LoVo (cell line): ENCODE measurements around the gene BPIFB2.

Experiments used
- DNase-seq: peaks from one replicate; pipeline ENCODE4 v3.0.0-alpha.2; 2016; ENCODE audit warnings: low spot score

Gene BPIFB2

GRCh38 chr20:33022694-33023438 is 15.4 kb downstream of the BPIFB2 start:
- DNase-seq = no peak

- DNase-seq = no peak
Observed at GRCh38 chr20:33023439-33024242, 16.1 kb downstream of the BPIFB2 start.

GRCh38 chr20:33024243-33024560 is 16.7 kb downstream of the BPIFB2 start:
- no peak for DNase-seq

- DNase-seq = no peak
Observed at GRCh38 chr20:33024609-33025317, 17.3 kb downstream of the BPIFB2 start.

- no peak for DNase-seq
Observed at GRCh38 chr20:33025318-33025876, 17.9 kb downstream of the BPIFB2 start.

- no peak for DNase-seq
Observed at GRCh38 chr20:33026072-33026778, 18.7 kb downstream of the BPIFB2 start.

GRCh38 chr20:33026779-33027759 is 19.6 kb downstream of the BPIFB2 start:
- no peak for DNase-seq

GRCh38 chr20:33027769-33028751 is 20.6 kb downstream of the BPIFB2 start:
- no peak for DNase-seq

- DNase-seq = no peak
Observed at GRCh38 chr20:33028875-33029274, 21.4 kb downstream of the BPIFB2 start.

- no peak for DNase-seq
Observed at GRCh38 chr20:33030076-33030475, 22.6 kb downstream of the BPIFB2 start.

- DNase-seq = no peak
Observed at GRCh38 chr20:33030569-33030968, 23.1 kb downstream of the BPIFB2 start.

- no peak for DNase-seq
Observed at GRCh38 chr20:33031531-33031930, 24.0 kb downstream of the BPIFB2 start, which contains the start of gene BPIFB6. BPIFB6 (plus strand) TSS chr20:33031648; CDS start chr20:33031648, 0 bp downstream.

GRCh38 chr20:33032555-33032954 is 25.1 kb downstream of the BPIFB2 start:
- DNase-seq = no peak

- no peak for DNase-seq
Observed at GRCh38 chr20:33033381-33033780, 25.9 kb downstream of the BPIFB2 start.

- DNase-seq = no peak
Observed at GRCh38 chr20:33034115-33034514, 26.6 kb downstream of the BPIFB2 start.

- DNase-seq = no peak
Observed at GRCh38 chr20:33034901-33035492, 27.5 kb downstream of the BPIFB2 start.

- DNase-seq = no peak
Observed at GRCh38 chr20:33037456-33037855, 30.0 kb downstream of the BPIFB2 start.

- no peak for DNase-seq
Observed at GRCh38 chr20:33038243-33038642, 30.7 kb downstream of the BPIFB2 start.

GRCh38 chr20:33042430-33042829 is 34.9 kb downstream of the BPIFB2 start:
- DNase-seq = no peak
